ENCODE data around the gene APOM. TPM values are rescaled to one million over a fixed set of nuclear protein-coding genes. Genes with fewer than 3 reads are reported as not detected.
A peak's percentile ranks its signal among the peaks of the same experiment; 100 is the strongest.

APOM gene
- total RNA-seq, 4 donors from 2014 or later, result 1.8 to 7.9 (median 2.4) TPM

GRCh38 chr6:31651602-31652191 is 4.0 kb upstream of the APOM start:
- intact Hi-C loops (cut with DNase I; ENCODE audit: low total_unique reads), result loop anchor here (1.0 to 5.0 kb wide), 5 partner anchors 9 to 110 kb away; partner anchors contain the start of genes ABHD16A, C6orf47 and PRRC2A
- in situ Hi-C loops (cut with MboI; ENCODE audit: low sequenced_read_pairs in 4 of 4), result loop anchor here in 2 of 4 donors (25.0 kb wide), 2 partner anchors 311 to 536 kb away; partner anchors contain the start of genes AGER (in 2 of the 2), AGPAT1 (in 2 of the 2), GPSM3 (in 2 of the 2) and PBX2 (in 2 of the 2)
- no peaks in the 10 kb centered on the region for H3K9me3 ChIP-seq
- ATAC-seq, result peak; percentile 76
- peak overlapping the region; percentile 95 to 99 (median 98) for H3K27ac ChIP-seq
- H3K27me3 ChIP-seq, result no peaks in the 10 kb centered on the region
- TF ChIP-seq POLR2A (IDR thresholded peaks at IDR 0.05) (no peak), CTCF (IDR thresholded peaks at IDR 0.05 in 4 of 5, conservative IDR thresholded peaks at IDR 0.05 in 1 of 5) (no peak)
- H3K4me1 ChIP-seq, result peaks cover 20 to 23% of the 10 kb centered on the region in 2 donors
- H3K36me3 ChIP-seq, result peaks cover 3 to 45% of the 10 kb centered on the region in 2 donors
- peak; percentile 74 to 85 for DNase-seq
- H3K4me3 ChIP-seq, result peak overlapping the region; percentile 79 to 90 (median 84)

- Histone ChIP-seq H3K36me3 (peaks cover 3 to 31% of the 10 kb centered on the region in 2 donors), H3K9me3 (no peaks in the 10 kb centered on the region), H3K4me3 (peak overlapping the region; percentile 79 to 90 (median 84)), H3K27ac (peak overlapping the region; percentile 95 to 99 (median 98)), H3K27me3 (no peaks in the 10 kb centered on the region), H3K4me1 (peaks cover 23 to 24% of the 10 kb centered on the region in 2 donors)
- DNase-seq, result peak; percentile 81 to 88
- in situ Hi-C loops (cut with MboI; ENCODE audit: low sequenced_read_pairs in 4 of 4), result loop anchor here in 2 of 4 donors (25.0 kb wide), 2 partner anchors 309 to 534 kb away; partner anchors contain the start of genes AGER (in 2 of the 2), AGPAT1 (in 2 of the 2), GPSM3 (in 2 of the 2) and PBX2 (in 2 of the 2)
- peak; percentile 83 to 87 for ATAC-seq
- TF ChIP-seq POLR2A (IDR thresholded peaks at IDR 0.05) (peak; percentile 55 to 78), CTCF (IDR thresholded peaks at IDR 0.05 in 4 of 5, conservative IDR thresholded peaks at IDR 0.05 in 1 of 5) (no peak)
- intact Hi-C loops (cut with DNase I; ENCODE audit: low total_unique reads), result loop anchor here (1.0 to 5.0 kb wide), 5 partner anchors 7 to 112 kb away; partner anchors contain the start of genes ABHD16A, C6orf47 and PRRC2A
Measured at GRCh38 chr6:31652925-31653724, 2.6 kb upstream of the APOM start.

GRCh38 chr6:31654574-31655348 is 933 bp upstream of the APOM start:
- peaks cover 39% of the 10 kb centered on the region in 2 donors for H3K4me1 ChIP-seq
- H3K27me3 ChIP-seq, result no peaks in the 10 kb centered on the region
- H3K9me3 ChIP-seq, result no peaks in the 10 kb centered on the region
- H3K4me3 ChIP-seq, result no peak overlapping the region
- H3K36me3 ChIP-seq, result peaks cover 0 to 15% of the 10 kb centered on the region in 2 donors
- in situ Hi-C loops (cut with MboI; ENCODE audit: low sequenced_read_pairs in 4 of 4), result loop anchor here in 2 of 4 donors (25.0 kb wide), 2 partner anchors 308 to 533 kb away; partner anchors contain the start of genes AGER (in 2 of the 2), AGPAT1 (in 2 of the 2), GPSM3 (in 2 of the 2) and PBX2 (in 2 of the 2)
- TF ChIP-seq POLR2A (IDR thresholded peaks at IDR 0.05) (no peak), CTCF (IDR thresholded peaks at IDR 0.05 in 4 of 5, conservative IDR thresholded peaks at IDR 0.05 in 1 of 5) (no peak)
- no peak overlapping the region for H3K27ac ChIP-seq
- intact Hi-C loops (cut with DNase I; ENCODE audit: low total_unique reads), result loop anchor here (5.0 kb wide), 1 partner anchor 48 kb away; the partner anchor contains the start of gene ABHD16A
- no peak for DNase-seq
- ATAC-seq, result no peak
